ENCODE data around the gene KCNV2.

The KCNV2 gene

GRCh38 chr9:2717385-2717784, at the start of gene KCNV2:
Gene KCNV2 (plus strand): TSS chr9:2717510. CDS start chr9:2717740, 230 bp downstream.
- Histone ChIP-seq H3K9me3 (ENCODE audit: control insufficient read depth in 2 of 2, low read length in 2 of 2) (no peaks in the 10 kb centered on the region), H3K9ac (ENCODE audit: low read depth in 1 of 2, low read length in 2 of 2) (no peak within 1 kb of the TSS), H3K36me3 (ENCODE audit: control insufficient read depth in 2 of 2, insufficient read depth in 2 of 2, low read length in 2 of 2) (no peaks in the 10 kb centered on the region), H3K27me3 (ENCODE audit: control insufficient read depth in 2 of 2, insufficient read depth in 2 of 2, low read length in 2 of 2) (no peaks in the 10 kb centered on the region), H3K4me3 (ENCODE audit: low read length in 2 of 2) (no peak within 1 kb of the TSS), H3K27ac (ENCODE audit: low read depth in 2 of 2, low read length in 2 of 2) (no peak within 1 kb of the TSS), H3K4me1 (ENCODE audit: control insufficient read depth in 2 of 2, insufficient read depth in 2 of 2, low read length in 2 of 2) (no peaks in the 10 kb centered on the region)

- Histone ChIP-seq H3K27ac (ENCODE audit: low read depth in 2 of 2, low read length in 2 of 2) (no peak overlapping the region), H3K4me1 (ENCODE audit: control insufficient read depth in 2 of 2, insufficient read depth in 2 of 2, low read length in 2 of 2) (no peaks in the 10 kb centered on the region), H3K27me3 (ENCODE audit: control insufficient read depth in 2 of 2, insufficient read depth in 2 of 2, low read length in 2 of 2) (no peaks in the 10 kb centered on the region), H3K4me3 (ENCODE audit: low read length in 2 of 2) (no peak overlapping the region), H3K9me3 (ENCODE audit: control insufficient read depth in 2 of 2, low read length in 2 of 2) (no peaks in the 10 kb centered on the region), H3K36me3 (ENCODE audit: control insufficient read depth in 2 of 2, insufficient read depth in 2 of 2, low read length in 2 of 2) (no peaks in the 10 kb centered on the region), H3K9ac (ENCODE audit: low read depth in 1 of 2, low read length in 2 of 2) (no peak overlapping the region)
These were observed 44.1 kb upstream of the KCNV2 start for GRCh38 chr9:2673161-2673560.

DNA sequence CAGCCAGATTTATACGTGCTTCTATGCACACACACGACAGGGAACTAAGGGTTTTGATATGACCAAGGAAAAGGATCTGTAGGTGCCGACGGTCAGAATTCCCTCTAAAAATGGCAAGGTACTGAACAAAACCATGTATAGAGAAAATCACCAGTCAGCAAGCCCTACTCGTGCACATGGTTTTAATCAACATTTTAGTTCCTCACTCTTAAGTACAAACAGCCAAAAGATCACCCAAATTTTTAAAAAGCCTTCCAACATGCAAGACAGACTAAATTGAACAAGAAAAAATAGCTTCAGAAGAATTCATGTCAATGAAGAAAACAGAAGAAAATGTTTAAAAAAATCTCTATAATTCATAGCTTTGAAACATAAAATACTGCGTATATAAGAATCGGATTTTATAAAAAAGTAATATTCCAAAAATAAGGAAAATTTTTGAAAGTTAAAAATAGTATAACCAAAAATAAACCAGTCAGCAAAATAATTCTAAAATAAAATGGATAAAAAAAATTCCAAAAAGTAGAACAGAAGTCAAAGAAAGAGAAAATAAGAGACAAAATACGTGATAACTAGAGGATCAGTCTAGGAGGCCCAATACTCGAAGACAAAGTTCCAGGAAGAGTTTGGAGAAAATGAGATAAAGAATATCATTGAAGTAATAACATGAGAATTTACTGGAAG, 43.0 kb upstream of the KCNV2 start:
- Histone ChIP-seq H3K27ac (ENCODE audit: low read depth in 2 of 2, low read length in 2 of 2) (no peak overlapping the region), H3K4me3 (ENCODE audit: low read length in 2 of 2) (no peak overlapping the region), H3K9ac (ENCODE audit: low read depth in 1 of 2, low read length in 2 of 2) (no peak overlapping the region), H3K4me1 (ENCODE audit: control insufficient read depth in 2 of 2, insufficient read depth in 2 of 2, low read length in 2 of 2) (no peaks in the 10 kb centered on the region), H3K27me3 (ENCODE audit: control insufficient read depth in 2 of 2, insufficient read depth in 2 of 2, low read length in 2 of 2) (no peaks in the 10 kb centered on the region), H3K9me3 (ENCODE audit: control insufficient read depth in 2 of 2, low read length in 2 of 2) (no peaks in the 10 kb centered on the region), H3K36me3 (ENCODE audit: control insufficient read depth in 2 of 2, insufficient read depth in 2 of 2, low read length in 2 of 2) (no peaks in the 10 kb centered on the region)

DNA sequence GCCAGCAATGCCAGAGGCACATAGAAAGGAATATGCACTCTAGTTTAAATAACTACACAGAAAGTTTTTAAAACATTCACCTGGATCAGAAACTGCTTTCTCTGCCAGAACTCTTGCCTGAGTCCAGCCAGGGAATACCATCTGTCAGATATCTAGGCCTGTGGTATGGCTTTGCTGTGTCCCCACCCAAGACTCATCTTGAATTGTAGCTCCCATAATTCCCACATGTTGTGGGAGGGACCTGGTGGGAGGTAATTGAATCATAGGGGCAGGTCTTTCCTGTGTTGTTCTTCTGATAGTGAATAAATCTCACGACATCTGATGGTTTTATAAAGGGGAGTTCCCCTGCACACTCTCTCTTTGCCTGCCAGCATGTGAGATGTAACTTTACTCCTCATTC, 41.5 kb upstream of the KCNV2 start:
- Histone ChIP-seq H3K4me3 (ENCODE audit: low read length in 2 of 2) (no peak overlapping the region), H3K27ac (ENCODE audit: low read depth in 2 of 2, low read length in 2 of 2) (no peak overlapping the region), H3K4me1 (ENCODE audit: control insufficient read depth in 2 of 2, insufficient read depth in 2 of 2, low read length in 2 of 2) (no peaks in the 10 kb centered on the region), H3K27me3 (ENCODE audit: control insufficient read depth in 2 of 2, insufficient read depth in 2 of 2, low read length in 2 of 2) (no peaks in the 10 kb centered on the region), H3K36me3 (ENCODE audit: control insufficient read depth in 2 of 2, insufficient read depth in 2 of 2, low read length in 2 of 2) (no peaks in the 10 kb centered on the region), H3K9me3 (ENCODE audit: control insufficient read depth in 2 of 2, low read length in 2 of 2) (no peaks in the 10 kb centered on the region), H3K9ac (ENCODE audit: low read depth in 1 of 2, low read length in 2 of 2) (no peak overlapping the region)

DNA sequence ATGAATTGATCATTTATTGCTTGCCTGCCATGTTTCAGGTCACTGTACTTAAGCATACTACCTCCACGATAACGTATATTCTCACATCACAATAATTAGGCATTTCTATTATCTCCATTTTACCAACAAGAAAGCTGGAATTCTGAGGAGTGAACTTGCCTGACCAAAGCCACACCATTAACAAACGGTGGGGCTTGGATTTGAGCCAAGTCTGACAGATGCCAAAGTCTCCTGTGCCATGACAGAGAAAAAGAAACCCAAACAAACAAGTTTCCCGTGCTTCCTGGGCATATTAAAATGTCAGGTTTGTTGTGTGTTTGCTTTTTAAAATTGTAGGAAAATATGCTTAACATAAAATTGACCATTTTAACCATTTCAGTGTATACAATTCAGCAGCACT, 40.8 kb upstream of the KCNV2 start:
- H3K4me1 ChIP-seq (ENCODE audit: control insufficient read depth in 2 of 2, insufficient read depth in 2 of 2, low read length in 2 of 2), result no peaks in the 10 kb centered on the region

GRCh38 chr9:2677915-2678889, 39.1 kb upstream of the KCNV2 start:
- H3K4me1 ChIP-seq (ENCODE audit: control insufficient read depth in 2 of 2, insufficient read depth in 2 of 2, low read length in 2 of 2), result no peaks in the 10 kb centered on the region
- H3K36me3 ChIP-seq (ENCODE audit: control insufficient read depth in 2 of 2, insufficient read depth in 2 of 2, low read length in 2 of 2), result no peaks in the 10 kb centered on the region
- H3K4me3 ChIP-seq (ENCODE audit: low read length in 2 of 2), result no peak overlapping the region
- no peak overlapping the region for H3K9ac ChIP-seq (ENCODE audit: low read depth in 1 of 2, low read length in 2 of 2)
- no peaks in the 10 kb centered on the region for H3K27me3 ChIP-seq (ENCODE audit: control insufficient read depth in 2 of 2, insufficient read depth in 2 of 2, low read length in 2 of 2)
- no peak overlapping the region for H3K27ac ChIP-seq (ENCODE audit: low read depth in 2 of 2, low read length in 2 of 2)
- no peaks in the 10 kb centered on the region for H3K9me3 ChIP-seq (ENCODE audit: control insufficient read depth in 2 of 2, low read length in 2 of 2)

More for the DNA sequence above, 40.8 kb upstream of the KCNV2 start:
- H3K36me3 ChIP-seq (ENCODE audit: control insufficient read depth in 2 of 2, insufficient read depth in 2 of 2, low read length in 2 of 2), result no peaks in the 10 kb centered on the region
- no peak overlapping the region for H3K9ac ChIP-seq (ENCODE audit: low read depth in 1 of 2, low read length in 2 of 2)
- no peaks in the 10 kb centered on the region for H3K9me3 ChIP-seq (ENCODE audit: control insufficient read depth in 2 of 2, low read length in 2 of 2)
- no peak overlapping the region for H3K27ac ChIP-seq (ENCODE audit: low read depth in 2 of 2, low read length in 2 of 2)
- H3K27me3 ChIP-seq (ENCODE audit: control insufficient read depth in 2 of 2, insufficient read depth in 2 of 2, low read length in 2 of 2), result no peaks in the 10 kb centered on the region
- no peak overlapping the region for H3K4me3 ChIP-seq (ENCODE audit: low read length in 2 of 2)

- H3K9me3 ChIP-seq (ENCODE audit: control insufficient read depth in 2 of 2, low read length in 2 of 2), result no peaks in the 10 kb centered on the region
- H3K4me3 ChIP-seq (ENCODE audit: low read length in 2 of 2), result no peak overlapping the region
- H3K9ac ChIP-seq (ENCODE audit: low read depth in 1 of 2, low read length in 2 of 2), result no peak overlapping the region
- H3K27me3 ChIP-seq (ENCODE audit: control insufficient read depth in 2 of 2, insufficient read depth in 2 of 2, low read length in 2 of 2), result no peaks in the 10 kb centered on the region
- no peaks in the 10 kb centered on the region for H3K4me1 ChIP-seq (ENCODE audit: control insufficient read depth in 2 of 2, insufficient read depth in 2 of 2, low read length in 2 of 2)
- H3K27ac ChIP-seq (ENCODE audit: low read depth in 2 of 2, low read length in 2 of 2), result no peak overlapping the region
- no peaks in the 10 kb centered on the region for H3K36me3 ChIP-seq (ENCODE audit: control insufficient read depth in 2 of 2, insufficient read depth in 2 of 2, low read length in 2 of 2)
These were observed 38.3 kb upstream of the KCNV2 start for GRCh38 chr9:2679011-2679410.

- Histone ChIP-seq H3K9me3 (ENCODE audit: control insufficient read depth in 2 of 2, low read length in 2 of 2) (no peaks in the 10 kb centered on the region), H3K27ac (ENCODE audit: low read depth in 2 of 2, low read length in 2 of 2) (no peak overlapping the region), H3K36me3 (ENCODE audit: control insufficient read depth in 2 of 2, insufficient read depth in 2 of 2, low read length in 2 of 2) (no peaks in the 10 kb centered on the region), H3K4me1 (ENCODE audit: control insufficient read depth in 2 of 2, insufficient read depth in 2 of 2, low read length in 2 of 2) (no peaks in the 10 kb centered on the region), H3K9ac (ENCODE audit: low read depth in 1 of 2, low read length in 2 of 2) (no peak overlapping the region), H3K4me3 (ENCODE audit: low read length in 2 of 2) (no peak overlapping the region), H3K27me3 (ENCODE audit: control insufficient read depth in 2 of 2, insufficient read depth in 2 of 2, low read length in 2 of 2) (no peaks in the 10 kb centered on the region)
These were observed 35.3 kb upstream of the KCNV2 start for GRCh38 chr9:2681981-2682380.

GRCh38 chr9:2686911-2687310, 30.4 kb upstream of the KCNV2 start:
- no peaks in the 10 kb centered on the region for H3K36me3 ChIP-seq (ENCODE audit: control insufficient read depth in 2 of 2, insufficient read depth in 2 of 2, low read length in 2 of 2)
- H3K4me1 ChIP-seq (ENCODE audit: control insufficient read depth in 2 of 2, insufficient read depth in 2 of 2, low read length in 2 of 2), result no peaks in the 10 kb centered on the region
- no peak overlapping the region for H3K9ac ChIP-seq (ENCODE audit: low read depth in 1 of 2, low read length in 2 of 2)
- H3K27me3 ChIP-seq (ENCODE audit: control insufficient read depth in 2 of 2, insufficient read depth in 2 of 2, low read length in 2 of 2), result no peaks in the 10 kb centered on the region
- no peaks in the 10 kb centered on the region for H3K9me3 ChIP-seq (ENCODE audit: control insufficient read depth in 2 of 2, low read length in 2 of 2)
- H3K27ac ChIP-seq (ENCODE audit: low read depth in 2 of 2, low read length in 2 of 2), result no peak overlapping the region
- H3K4me3 ChIP-seq (ENCODE audit: low read length in 2 of 2), result no peak overlapping the region

DNA sequence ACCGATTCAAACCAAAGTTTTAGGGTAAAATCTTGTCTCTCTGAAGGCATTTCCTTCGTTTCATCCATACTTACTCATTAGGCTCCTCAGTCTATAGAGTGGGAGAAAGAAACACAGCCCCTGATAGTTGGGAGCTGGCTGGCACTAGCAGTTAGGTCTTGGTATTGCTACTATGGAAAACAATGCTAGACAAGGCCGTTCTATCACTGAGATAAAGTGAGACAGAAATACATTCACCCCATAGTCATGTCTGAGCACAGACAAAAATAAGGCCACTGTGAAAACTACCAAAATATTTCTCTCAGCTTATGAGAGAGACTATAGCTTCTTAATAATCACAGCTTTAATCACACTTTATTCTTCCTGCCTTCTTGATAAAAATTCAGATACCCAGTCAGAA, 28.7 kb upstream of the KCNV2 start:
- Histone ChIP-seq H3K36me3 (ENCODE audit: control insufficient read depth in 2 of 2, insufficient read depth in 2 of 2, low read length in 2 of 2) (no peaks in the 10 kb centered on the region), H3K9me3 (ENCODE audit: control insufficient read depth in 2 of 2, low read length in 2 of 2) (no peaks in the 10 kb centered on the region), H3K9ac (ENCODE audit: low read depth in 1 of 2, low read length in 2 of 2) (no peak overlapping the region), H3K4me3 (ENCODE audit: low read length in 2 of 2) (no peak overlapping the region), H3K27me3 (ENCODE audit: control insufficient read depth in 2 of 2, insufficient read depth in 2 of 2, low read length in 2 of 2) (no peaks in the 10 kb centered on the region), H3K4me1 (ENCODE audit: control insufficient read depth in 2 of 2, insufficient read depth in 2 of 2, low read length in 2 of 2) (no peaks in the 10 kb centered on the region), H3K27ac (ENCODE audit: low read depth in 2 of 2, low read length in 2 of 2) (no peak overlapping the region)

Measured in mucosa of rectum (tissue), 2 donors.